Measurements from ENCODE around the gene ALOX5AP.

The ALOX5AP gene

DNA sequence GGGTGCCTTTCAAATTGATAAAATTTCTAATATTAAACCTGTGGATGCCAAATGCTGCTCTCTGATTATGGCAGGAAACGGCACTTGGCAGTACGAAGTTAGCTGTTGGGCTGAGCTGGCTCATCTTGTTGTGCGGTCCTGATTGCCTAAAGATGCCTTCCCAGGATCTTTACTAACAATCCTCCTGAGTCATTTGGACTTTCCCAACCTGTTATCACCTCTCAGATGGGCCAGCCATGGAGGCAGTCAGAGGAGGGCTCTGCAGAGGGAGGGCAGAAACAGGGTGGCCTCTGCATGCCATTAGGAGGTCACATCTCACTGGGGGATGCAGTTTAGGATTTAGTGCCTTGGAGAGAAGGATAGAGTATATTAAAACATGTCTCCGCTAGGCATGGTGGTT, 27.3 kb downstream of the ALOX5AP start:
- no peak for DNase-seq (ENCODE audit: low spot score)

- DNase-seq (ENCODE audit: low spot score) = no peak
Observed at GRCh38 chr13:30763786-30764413, 28.6 kb downstream of the ALOX5AP start.

DNA sequence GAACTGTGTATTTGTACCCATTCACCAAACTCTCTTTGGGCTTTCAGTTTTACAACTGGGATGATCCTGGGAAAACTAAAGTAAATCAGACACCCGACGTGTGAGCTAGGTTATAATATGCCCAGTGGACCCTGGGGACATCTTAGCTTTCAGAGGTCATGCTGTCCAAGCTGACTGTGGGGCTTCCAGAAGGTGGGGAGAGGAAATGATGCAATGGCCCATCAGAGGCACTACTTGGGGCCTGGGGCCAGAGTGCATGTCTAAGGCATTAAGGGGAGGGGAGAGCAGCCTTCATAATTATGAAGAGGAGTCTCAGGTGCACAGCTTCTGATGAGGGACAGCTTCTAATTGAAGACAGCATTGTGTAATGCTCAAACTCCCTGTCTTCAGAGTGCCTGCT, 30.9 kb downstream of the ALOX5AP start:
- DNase-seq (ENCODE audit: low spot score) = no peak

- DNase-seq (ENCODE audit: low spot score) = no peak
Observed at GRCh38 chr13:30770929-30771328, 35.6 kb downstream of the ALOX5AP start.

DNA sequence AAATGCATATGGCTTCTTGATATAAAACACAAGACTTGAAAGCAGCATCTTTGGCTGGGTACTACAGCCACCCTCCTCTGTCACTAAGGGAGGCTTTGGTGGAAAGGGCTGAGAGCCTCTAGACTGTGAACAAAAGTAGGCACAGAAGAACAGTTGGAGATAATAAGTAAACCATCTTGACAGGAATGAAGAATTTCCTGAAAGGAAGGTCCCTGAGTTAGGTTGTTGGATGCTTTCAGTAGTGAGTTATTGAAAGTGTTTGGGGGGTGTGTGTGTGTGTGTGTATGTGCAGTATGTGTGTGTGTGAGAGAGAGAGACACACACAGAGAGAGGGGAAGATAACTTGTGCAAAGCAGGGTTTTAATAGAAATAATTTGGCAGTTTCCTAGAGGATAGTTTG, 38.2 kb downstream of the ALOX5AP start:
- DNase-seq (ENCODE audit: low spot score) = no peak

- no peak for DNase-seq (ENCODE audit: low spot score)
Observed at GRCh38 chr13:30774214-30774730, 38.9 kb downstream of the ALOX5AP start.

- DNase-seq (ENCODE audit: low spot score) = no peak
Observed at GRCh38 chr13:30776661-30777060, 41.3 kb downstream of the ALOX5AP start.

DNA sequence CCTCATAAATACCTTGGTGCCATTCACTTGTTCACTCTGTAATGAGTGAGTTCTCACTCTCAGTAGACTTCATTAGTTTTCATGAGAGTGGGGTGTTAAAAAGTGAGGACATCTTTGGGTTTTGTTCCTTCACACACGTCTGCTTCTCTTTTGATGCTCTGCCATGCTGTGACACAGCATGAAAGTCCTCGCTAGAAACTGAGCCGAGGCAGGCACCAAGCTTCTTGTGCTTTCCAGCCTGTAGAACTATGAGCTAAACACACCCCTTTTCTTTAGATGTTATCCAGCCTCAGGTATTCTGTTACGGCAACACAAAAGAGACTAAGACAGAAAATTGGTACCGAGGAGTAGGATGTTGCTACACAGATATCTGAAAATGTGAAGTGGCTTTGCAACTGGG, 43.7 kb downstream of the ALOX5AP start:
- DNase-seq (ENCODE audit: low spot score) = no peak

DNA sequence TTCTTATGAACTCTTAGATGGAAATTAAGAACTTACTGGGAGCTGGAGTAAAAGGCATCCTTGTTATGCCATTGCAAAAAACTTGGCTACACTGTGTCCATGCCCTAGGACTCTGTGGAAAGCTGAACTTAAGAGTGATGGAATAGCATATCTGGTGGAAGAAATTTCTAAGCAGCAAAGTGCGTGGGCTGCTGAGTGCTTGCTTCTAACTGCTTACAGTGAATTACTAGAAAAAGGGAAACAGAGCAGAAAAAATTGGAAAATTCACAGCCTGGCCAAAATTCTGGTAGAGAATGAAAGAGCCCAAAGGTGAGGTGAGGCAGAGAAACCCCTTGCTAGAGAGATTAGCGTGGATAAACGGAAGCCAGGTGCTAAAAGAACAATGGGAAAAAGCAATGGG, 44.3 kb downstream of the ALOX5AP start:
- no peak for DNase-seq (ENCODE audit: low spot score)

GRCh38 chr13:30780338-30780981, 45.1 kb downstream of the ALOX5AP start:
- DNase-seq (ENCODE audit: low spot score) = no peak

- DNase-seq (ENCODE audit: low spot score) = no peak
Observed at GRCh38 chr13:30785191-30785850, 50.0 kb downstream of the ALOX5AP start.

DNA sequence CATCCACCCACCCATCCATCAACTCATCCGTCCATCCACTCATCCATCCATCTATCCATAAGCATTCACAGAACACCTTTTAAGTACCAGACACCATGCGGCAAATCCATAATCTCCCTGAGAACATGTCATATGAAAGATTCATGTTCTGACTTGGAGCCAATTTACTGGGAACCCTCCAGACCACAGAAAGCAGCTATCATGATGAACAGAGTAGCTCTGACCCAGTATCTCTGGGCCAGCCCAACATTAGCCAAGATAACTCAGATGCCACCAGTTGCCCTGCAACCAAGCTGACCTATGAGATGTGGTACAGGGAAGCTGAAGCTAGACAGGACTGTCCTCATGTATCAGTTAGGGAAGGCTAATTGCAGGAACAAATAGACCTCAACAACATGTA, 51.3 kb downstream of the ALOX5AP start:
- no peak for DNase-seq (ENCODE audit: low spot score)

DNA sequence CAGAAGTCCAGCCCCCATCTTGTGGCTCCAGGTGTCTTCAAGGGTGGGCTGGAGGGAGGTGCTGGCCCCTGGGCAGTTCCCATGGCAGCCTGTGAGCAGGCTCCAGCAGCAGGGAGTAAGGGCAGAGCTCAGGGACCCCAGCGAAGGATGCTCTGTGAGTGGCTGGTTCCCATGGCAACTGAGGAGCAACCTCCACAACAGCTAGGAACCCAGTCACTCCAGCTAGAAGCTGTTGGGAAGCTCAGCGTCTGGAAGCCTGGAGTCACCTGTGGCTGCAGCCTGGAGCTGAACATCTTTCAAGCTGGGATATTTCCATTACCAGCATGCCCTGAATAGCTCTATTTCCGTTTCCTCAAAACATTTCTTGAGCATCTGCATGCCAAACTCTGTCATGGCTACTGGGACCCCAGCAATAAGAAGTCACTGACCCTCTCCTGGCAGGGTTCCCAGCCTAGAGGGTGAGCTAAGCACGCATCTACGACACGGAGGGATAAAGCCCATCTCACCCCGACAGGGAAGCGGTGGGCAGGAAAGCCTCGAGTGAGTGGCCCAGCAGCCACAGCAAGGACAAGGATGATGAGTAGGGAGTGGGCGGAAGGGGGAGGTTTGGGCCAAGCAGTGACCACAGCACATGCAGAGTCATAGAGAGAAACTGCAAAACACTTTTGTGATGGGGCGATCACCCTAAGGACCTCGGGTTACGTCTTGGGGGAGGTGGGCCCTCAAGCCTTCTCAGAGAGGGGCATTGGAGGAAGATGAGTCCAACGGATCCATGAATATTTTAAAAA, 52.6 kb downstream of the ALOX5AP start:
- no peak for DNase-seq (ENCODE audit: low spot score)

DNA sequence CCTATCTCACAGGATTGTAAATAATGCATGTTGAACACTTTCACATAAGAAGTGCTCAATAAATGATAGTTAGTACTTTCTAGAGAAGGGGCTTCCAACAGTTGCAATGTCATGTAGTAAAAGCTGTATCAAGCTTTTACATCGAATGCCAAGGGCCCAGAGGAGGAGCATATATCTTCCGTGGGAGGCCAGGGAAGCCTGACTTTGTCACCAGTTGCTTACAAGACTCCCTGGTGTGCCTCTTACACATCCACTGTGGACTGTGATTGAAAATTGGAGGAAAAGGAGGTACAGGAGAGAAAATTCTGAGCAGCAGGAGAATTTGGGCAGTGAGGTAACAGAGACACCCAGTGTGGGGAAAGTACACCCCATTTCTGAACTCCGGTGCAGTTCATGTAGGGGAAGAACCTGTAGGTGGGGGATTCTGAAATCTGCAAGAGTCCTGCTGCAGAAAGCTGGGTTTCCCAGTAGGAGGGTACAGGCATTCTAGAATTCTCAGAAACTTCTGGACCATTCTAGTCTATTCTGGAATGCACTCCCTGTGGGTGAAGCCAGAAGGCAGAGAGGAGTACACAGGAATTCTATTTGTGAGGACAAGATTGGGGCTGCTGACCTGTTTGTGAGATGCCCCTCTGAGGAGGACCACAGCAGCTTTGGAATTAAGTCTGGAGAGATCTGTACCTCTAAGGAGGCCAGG, 54.0 kb downstream of the ALOX5AP start:
- no peak for DNase-seq (ENCODE audit: low spot score)

GRCh38 chr13:30790592-30790991, 55.2 kb downstream of the ALOX5AP start:
- DNase-seq (ENCODE audit: low spot score) = no peak

GRCh38 chr13:30791354-30792001, 56.1 kb downstream of the ALOX5AP start:
- DNase-seq (ENCODE audit: low spot score) = no peak

DNA sequence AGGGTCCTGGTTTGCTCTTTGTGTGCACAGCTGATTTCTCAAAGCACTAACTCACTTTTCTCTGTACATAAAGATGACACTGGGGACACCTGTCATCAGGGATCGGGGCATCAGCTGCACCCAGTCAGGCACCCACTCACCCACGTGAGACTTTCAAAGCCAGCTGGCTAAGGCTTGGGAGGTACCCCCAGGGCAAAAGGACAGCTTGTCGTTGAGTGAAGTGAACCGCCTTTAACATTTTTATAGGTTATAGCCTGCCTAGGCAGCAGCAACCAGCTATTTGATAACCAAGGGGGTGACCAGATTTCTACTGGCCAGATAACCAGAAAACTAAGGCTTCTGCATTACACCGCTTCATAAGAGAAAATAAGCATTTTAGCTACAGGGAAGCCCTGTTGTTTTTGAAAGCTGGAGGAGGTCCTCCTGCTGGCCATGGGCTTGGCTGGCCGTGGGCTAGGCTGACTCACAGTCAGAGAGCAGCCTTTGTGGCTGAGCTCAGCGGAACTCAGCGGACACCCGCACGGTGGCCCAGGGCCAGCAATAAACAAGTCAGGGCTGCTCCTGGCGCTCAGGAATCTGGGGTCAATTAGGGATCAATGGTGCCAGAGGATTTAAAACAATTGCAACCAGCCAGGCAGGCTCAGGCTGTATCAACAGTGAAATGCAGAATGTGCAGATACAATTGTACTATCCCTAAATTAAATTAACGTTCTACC, 57.1 kb downstream of the ALOX5AP start:
- DNase-seq (ENCODE audit: low spot score) = no peak

- DNase-seq (ENCODE audit: low spot score) = no peak
Observed at GRCh38 chr13:30796132-30796572, 60.8 kb downstream of the ALOX5AP start.

GRCh38 chr13:30796631-30797601, 61.6 kb downstream of the ALOX5AP start:
- DNase-seq (ENCODE audit: low spot score) = no peak
